ENCODE data around the gene ZBTB20. TPM values are rescaled to one million over a fixed set of nuclear protein-coding genes. Genes with fewer than 3 reads are reported as not detected.
A peak's percentile ranks its signal among the peaks of the same experiment; 100 is the strongest.

Gene ZBTB20
- total and polyA plus RNA-seq, 4 donors, result 3.1 to 57.4 (median 29.3) TPM

DNA sequence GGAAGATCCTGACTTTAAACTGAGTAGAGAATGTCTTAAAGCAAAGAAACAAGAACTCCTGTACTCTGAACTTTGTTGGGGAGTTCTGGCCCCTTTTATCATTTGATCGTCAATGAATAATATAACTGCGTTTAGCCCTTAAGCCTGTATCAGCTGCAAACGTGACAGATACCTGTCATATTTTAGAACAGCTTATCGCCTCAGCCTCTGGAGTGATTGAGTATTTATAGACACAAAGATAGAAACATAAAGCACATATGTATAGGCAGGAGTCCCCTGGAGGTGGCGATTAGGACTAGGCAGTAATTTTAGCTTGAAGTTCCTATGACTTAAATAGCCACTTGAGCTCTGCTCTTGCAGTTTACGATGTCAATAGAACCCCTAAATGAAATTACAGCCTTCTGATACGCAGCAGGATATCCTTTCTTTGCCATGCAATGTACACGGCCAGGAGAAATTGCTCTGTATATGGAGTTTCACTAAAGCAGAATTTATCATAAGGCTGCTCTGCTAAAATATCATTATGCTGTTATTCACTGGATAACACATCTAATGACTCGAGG lies 531.5 kb downstream of the ZBTB20 start:
- Histone ChIP-seq H3K4me1 (ENCODE audit: control insufficient read depth, insufficient read depth, low read length) (no peaks in the 10 kb centered on the region), H3K27me3 (ENCODE audit: control insufficient read depth, insufficient read depth, low read length) (no peaks in the 10 kb centered on the region), H3K4me3 (ENCODE audit: low read depth, low read length) (no peak overlapping the region), H3K9me3 (ENCODE audit: control insufficient read depth, insufficient read depth, low read length) (no peaks in the 10 kb centered on the region), H3K27ac (ENCODE audit: low read depth, low read length) (no peak overlapping the region), H3K36me3 (ENCODE audit: control insufficient read depth, insufficient read depth, low read length) (no peaks in the 10 kb centered on the region)
- WGBS (ENCODE audit: insufficient coverage), result 95% methylated on average over 2 of the region's 9 CpGs
- peak in 1 of 6 donors; percentile 70 for DNase-seq (ENCODE audit: low read depth in 4 of 6, low spot score in 6 of 6)

DNA sequence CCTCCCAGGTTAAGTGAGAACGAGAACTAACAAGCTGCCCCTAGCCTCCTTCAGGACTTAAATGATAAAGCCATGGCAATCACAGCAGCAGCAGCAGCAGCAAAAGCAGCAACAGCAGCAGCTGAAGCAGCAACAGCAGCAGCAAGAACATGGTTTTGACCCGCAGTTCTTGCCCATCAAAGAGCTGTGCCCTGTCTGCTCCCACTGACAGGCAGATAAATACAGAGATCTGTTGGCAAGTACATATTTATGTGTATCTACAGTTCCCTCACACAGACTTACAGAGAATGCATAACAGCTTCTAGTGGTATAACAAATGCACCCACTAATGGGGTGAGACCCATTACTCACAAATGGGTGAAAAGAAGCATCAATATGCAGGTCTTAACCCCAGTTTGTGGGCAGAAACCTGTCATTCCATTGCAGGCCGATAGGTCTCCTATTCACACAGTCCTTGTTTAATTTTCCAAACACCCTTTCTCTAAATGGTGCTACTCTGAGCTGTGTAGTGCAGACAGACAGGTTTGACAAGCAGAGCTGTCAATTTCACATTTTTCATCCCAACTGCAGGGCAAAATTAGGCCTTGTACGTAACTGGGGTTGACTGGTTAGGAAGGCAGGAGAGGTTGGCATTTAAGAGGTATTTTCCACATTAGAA lies 537.0 kb downstream of the ZBTB20 start:
- Histone ChIP-seq H3K4me1 (ENCODE audit: control insufficient read depth, insufficient read depth, low read length) (no peaks in the 10 kb centered on the region), H3K36me3 (ENCODE audit: control insufficient read depth, insufficient read depth, low read length) (no peaks in the 10 kb centered on the region), H3K27ac (ENCODE audit: low read depth, low read length) (no peak overlapping the region), H3K27me3 (ENCODE audit: control insufficient read depth, insufficient read depth, low read length) (no peaks in the 10 kb centered on the region), H3K4me3 (ENCODE audit: low read depth, low read length) (no peak overlapping the region), H3K9me3 (ENCODE audit: control insufficient read depth, insufficient read depth, low read length) (no peaks in the 10 kb centered on the region)
- WGBS (ENCODE audit: insufficient coverage), result 59% methylated on average over 2 of the region's 4 CpGs
- peak in 1 of 6 donors; percentile 49 for DNase-seq (ENCODE audit: low read depth in 4 of 6, low spot score in 6 of 6)

DNA sequence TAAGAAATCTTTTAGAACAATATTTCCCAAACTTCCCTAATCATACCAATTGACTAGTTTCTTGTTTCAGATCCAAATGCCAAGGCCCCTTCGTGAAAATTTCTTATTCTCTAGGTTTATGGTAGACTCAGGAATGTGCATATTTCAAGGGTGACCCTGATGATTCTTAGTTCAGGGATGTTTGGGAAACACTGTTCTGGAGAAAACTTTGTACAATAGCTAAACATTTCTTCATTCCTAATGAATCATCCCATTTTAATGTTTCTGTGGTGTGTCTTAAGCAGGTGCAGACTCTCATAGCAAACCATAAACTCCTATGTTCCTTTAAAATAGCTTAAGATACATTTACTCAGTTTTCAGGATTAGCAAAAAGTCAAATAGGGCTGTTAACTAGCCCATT lies 538.8 kb downstream of the ZBTB20 start:
- WGBS (ENCODE audit: insufficient coverage), result no CpG with 5 or more reads among the region's 1 CpG
- DNase-seq (ENCODE audit: low read depth in 4 of 6, low spot score in 6 of 6), result no peak
- Histone ChIP-seq H3K4me1 (ENCODE audit: control insufficient read depth, insufficient read depth, low read length) (no peaks in the 10 kb centered on the region), H3K9me3 (ENCODE audit: control insufficient read depth, insufficient read depth, low read length) (no peaks in the 10 kb centered on the region), H3K27ac (ENCODE audit: low read depth, low read length) (no peak overlapping the region), H3K4me3 (ENCODE audit: low read depth, low read length) (no peak overlapping the region), H3K36me3 (ENCODE audit: control insufficient read depth, insufficient read depth, low read length) (no peaks in the 10 kb centered on the region), H3K27me3 (ENCODE audit: control insufficient read depth, insufficient read depth, low read length) (no peaks in the 10 kb centered on the region)

DNA sequence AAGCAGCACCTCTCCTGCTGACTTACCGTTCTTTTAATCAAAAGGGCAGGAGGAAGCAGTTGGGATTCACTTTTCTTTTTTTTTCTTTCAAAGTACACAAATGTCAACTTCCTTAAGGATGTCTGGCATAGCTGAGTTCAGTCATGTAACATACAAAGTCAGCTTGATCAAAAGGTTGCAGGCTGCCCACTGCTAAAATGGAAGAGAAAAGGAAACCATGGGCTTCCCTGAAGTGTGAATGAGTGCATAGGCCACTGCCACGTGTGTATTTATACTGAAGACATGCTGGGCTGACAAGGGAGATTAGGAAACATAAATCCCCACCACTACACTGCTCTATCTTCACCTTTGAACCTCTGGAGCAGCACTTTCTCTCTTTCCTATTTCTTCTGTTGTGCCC lies 540.8 kb downstream of the ZBTB20 start:
- no peak overlapping the region for H3K4me3 ChIP-seq (ENCODE audit: low read depth, low read length)
- H3K27ac ChIP-seq (ENCODE audit: low read depth, low read length), result no peak overlapping the region
- H3K27me3 ChIP-seq (ENCODE audit: control insufficient read depth, insufficient read depth, low read length), result no peaks in the 10 kb centered on the region
- no peaks in the 10 kb centered on the region for H3K36me3 ChIP-seq (ENCODE audit: control insufficient read depth, insufficient read depth, low read length)
- DNase-seq (ENCODE audit: low read depth in 4 of 6, low spot score in 6 of 6), result no peak
- no peaks in the 10 kb centered on the region for H3K4me1 ChIP-seq (ENCODE audit: control insufficient read depth, insufficient read depth, low read length)
- WGBS (ENCODE audit: insufficient coverage), result no CpG with 5 or more reads among the region's 2 CpGs
- no peaks in the 10 kb centered on the region for H3K9me3 ChIP-seq (ENCODE audit: control insufficient read depth, insufficient read depth, low read length)

DNA sequence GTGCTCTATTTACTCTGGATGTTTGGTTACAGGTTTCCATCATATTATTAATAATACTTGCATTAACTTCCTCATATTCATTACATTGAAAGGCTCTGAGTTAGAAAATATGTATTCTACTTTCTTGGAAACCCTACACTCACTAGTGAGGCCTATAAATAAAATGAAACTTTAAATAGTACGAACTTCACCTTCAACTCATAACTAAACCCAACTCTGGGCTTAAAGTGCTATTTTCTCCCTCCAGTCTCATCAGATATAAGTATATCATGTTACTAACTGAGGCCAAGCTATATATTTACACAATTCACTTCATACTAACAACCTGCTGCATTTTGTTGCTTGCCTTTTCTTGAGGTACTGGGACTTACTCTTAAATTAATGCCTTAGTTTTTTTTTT lies 546.5 kb downstream of the ZBTB20 start:
- no CpG with 5 or more reads among the region's 1 CpG for WGBS (ENCODE audit: insufficient coverage)
- DNase-seq (ENCODE audit: low read depth in 4 of 6, low spot score in 6 of 6), result no peak

DNA sequence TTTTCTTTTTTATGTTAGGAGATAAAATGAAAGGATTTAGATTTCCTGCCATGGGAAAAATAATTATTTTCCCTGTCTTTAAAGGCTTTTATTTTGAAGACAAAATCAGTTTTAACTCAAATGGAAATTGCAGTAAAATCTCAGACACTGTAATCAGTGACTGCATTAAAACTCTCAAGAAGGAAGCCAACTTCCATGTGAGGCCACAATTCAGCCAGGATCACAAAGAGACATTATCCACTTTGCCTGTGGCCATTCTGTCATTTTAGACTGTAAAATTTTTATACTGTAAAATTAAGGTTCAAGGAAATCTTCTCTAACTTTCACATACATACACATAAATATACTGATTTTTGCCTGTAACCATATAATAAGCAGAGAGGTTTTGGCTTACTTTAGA lies 549.2 kb downstream of the ZBTB20 start:
- Histone ChIP-seq H3K27ac (ENCODE audit: low read depth, low read length) (no peak overlapping the region), H3K4me3 (ENCODE audit: low read depth, low read length) (no peak overlapping the region), H3K9me3 (ENCODE audit: control insufficient read depth, insufficient read depth, low read length) (no peaks in the 10 kb centered on the region), H3K4me1 (ENCODE audit: control insufficient read depth, insufficient read depth, low read length) (no peaks in the 10 kb centered on the region), H3K27me3 (ENCODE audit: control insufficient read depth, insufficient read depth, low read length) (no peaks in the 10 kb centered on the region), H3K36me3 (ENCODE audit: control insufficient read depth, insufficient read depth, low read length) (no peaks in the 10 kb centered on the region)
- DNase-seq (ENCODE audit: low read depth in 4 of 6, low spot score in 6 of 6), result no peak

More for the DNA sequence above, 546.5 kb downstream of the ZBTB20 start:
- Histone ChIP-seq H3K9me3 (ENCODE audit: control insufficient read depth, insufficient read depth, low read length) (no peaks in the 10 kb centered on the region), H3K4me3 (ENCODE audit: low read depth, low read length) (no peak overlapping the region), H3K27me3 (ENCODE audit: control insufficient read depth, insufficient read depth, low read length) (no peaks in the 10 kb centered on the region), H3K27ac (ENCODE audit: low read depth, low read length) (no peak overlapping the region), H3K36me3 (ENCODE audit: control insufficient read depth, insufficient read depth, low read length) (no peaks in the 10 kb centered on the region), H3K4me1 (ENCODE audit: control insufficient read depth, insufficient read depth, low read length) (no peaks in the 10 kb centered on the region)

DNA sequence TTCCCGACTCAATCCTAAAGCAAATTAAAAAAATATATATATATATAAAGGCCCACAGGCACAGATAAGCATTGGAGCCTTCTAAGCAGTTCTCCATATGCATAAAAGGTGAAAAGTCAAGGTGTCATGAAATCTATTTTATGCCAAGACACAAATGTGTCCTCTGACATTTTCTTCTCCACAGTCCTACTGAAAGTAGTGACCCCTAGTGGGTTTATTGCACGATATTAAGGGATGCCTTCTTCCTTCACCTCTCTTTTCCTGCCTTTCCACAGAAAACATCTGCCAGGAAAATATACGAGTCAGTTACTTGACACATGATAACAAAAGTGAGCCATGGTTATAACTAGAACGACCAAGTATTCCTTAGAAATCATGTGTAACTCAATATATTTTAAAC lies 550.1 kb downstream of the ZBTB20 start:
- DNase-seq (ENCODE audit: low read depth in 4 of 6, low spot score in 6 of 6), result no peak
- no peaks in the 10 kb centered on the region for H3K36me3 ChIP-seq (ENCODE audit: control insufficient read depth, insufficient read depth, low read length)
- H3K9me3 ChIP-seq (ENCODE audit: control insufficient read depth, insufficient read depth, low read length), result no peaks in the 10 kb centered on the region

DNA sequence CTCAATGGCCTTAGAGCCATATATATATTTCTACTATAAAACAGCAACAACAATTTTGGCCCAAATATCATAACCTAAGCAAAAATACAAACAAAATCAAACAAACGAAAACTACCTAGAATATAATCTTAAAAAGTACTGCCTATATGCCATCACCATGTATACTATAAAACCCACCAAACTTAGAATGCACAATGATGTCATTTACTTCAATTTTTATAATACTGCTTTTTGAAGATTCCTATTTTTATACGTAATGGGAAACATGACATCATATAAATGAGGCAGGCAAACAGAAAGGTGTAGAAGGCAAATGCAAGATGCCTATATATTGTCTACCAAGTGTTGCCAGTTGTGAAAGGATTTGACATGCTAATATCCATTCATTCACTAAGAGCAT lies 550.9 kb downstream of the ZBTB20 start:
- WGBS (ENCODE audit: insufficient coverage), result no CpG with 5 or more reads among the region's 2 CpGs
- Histone ChIP-seq H3K4me1 (ENCODE audit: control insufficient read depth, insufficient read depth, low read length) (no peaks in the 10 kb centered on the region), H3K36me3 (ENCODE audit: control insufficient read depth, insufficient read depth, low read length) (no peaks in the 10 kb centered on the region), H3K9me3 (ENCODE audit: control insufficient read depth, insufficient read depth, low read length) (no peaks in the 10 kb centered on the region), H3K27ac (ENCODE audit: low read depth, low read length) (no peak overlapping the region), H3K4me3 (ENCODE audit: low read depth, low read length) (no peak overlapping the region), H3K27me3 (ENCODE audit: control insufficient read depth, insufficient read depth, low read length) (no peaks in the 10 kb centered on the region)
- DNase-seq (ENCODE audit: low read depth in 4 of 6, low spot score in 6 of 6), result no peak

More for the DNA sequence above, 550.1 kb downstream of the ZBTB20 start:
- WGBS (ENCODE audit: insufficient coverage), result no CpG with 5 or more reads among the region's 4 CpGs
- no peak overlapping the region for H3K27ac ChIP-seq (ENCODE audit: low read depth, low read length)
- no peaks in the 10 kb centered on the region for H3K27me3 ChIP-seq (ENCODE audit: control insufficient read depth, insufficient read depth, low read length)
- no peak overlapping the region for H3K4me3 ChIP-seq (ENCODE audit: low read depth, low read length)
- H3K4me1 ChIP-seq (ENCODE audit: control insufficient read depth, insufficient read depth, low read length), result no peaks in the 10 kb centered on the region

DNA sequence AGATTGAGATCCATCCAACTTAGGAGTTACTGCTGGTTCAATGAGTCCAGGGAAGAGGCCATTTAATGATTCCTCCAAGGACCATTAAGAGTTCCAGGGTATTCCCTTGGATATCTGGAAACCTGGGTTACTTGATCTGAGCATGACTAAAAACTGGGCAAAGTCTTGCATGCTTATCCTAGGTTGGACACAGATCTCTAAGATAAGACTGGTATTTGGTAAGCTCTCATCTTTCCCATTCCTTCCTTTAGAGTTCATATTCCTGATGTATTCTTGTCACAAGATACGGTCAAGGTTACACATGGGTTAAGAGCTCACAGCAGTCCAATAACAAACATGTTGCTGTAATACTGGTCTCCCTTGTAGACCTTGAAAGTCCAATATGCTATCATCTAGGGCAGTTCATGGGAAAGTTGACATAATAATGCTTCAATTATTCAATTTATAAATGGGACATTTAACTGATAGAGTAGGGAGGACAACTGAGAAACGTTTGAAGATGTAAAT lies 551.5 kb downstream of the ZBTB20 start:
- DNase-seq (ENCODE audit: low read depth in 4 of 6, low spot score in 6 of 6), result no peak
- no peak overlapping the region for H3K4me3 ChIP-seq (ENCODE audit: low read depth, low read length)
- no peaks in the 10 kb centered on the region for H3K9me3 ChIP-seq (ENCODE audit: control insufficient read depth, insufficient read depth, low read length)
- H3K27me3 ChIP-seq (ENCODE audit: control insufficient read depth, insufficient read depth, low read length), result no peaks in the 10 kb centered on the region
- H3K27ac ChIP-seq (ENCODE audit: low read depth, low read length), result no peak overlapping the region
- no peaks in the 10 kb centered on the region for H3K36me3 ChIP-seq (ENCODE audit: control insufficient read depth, insufficient read depth, low read length)
- no CpG with 5 or more reads among the region's 2 CpGs for WGBS (ENCODE audit: insufficient coverage)
- no peaks in the 10 kb centered on the region for H3K4me1 ChIP-seq (ENCODE audit: control insufficient read depth, insufficient read depth, low read length)

Measured in spinal cord (tissue), 10 donors.